IMR-90 (cell line): ENCODE results near the gene SLAMF9. TPM values are rescaled to one million over a fixed set of nuclear protein-coding genes. Genes with fewer than 3 reads are reported as not detected.

ENCODE experiments used
- RAD21 ChIP-seq: IDR thresholded peaks from 2 replicates; pipeline ENCODE4 v1.6.1; 2012; ENCODE audit warnings: low read length, improper control_type of control experiment
- polyA plus RNA-seq, 3 experiments: library from polyadenylated mRNA; depleted of rRNA; stranded (reverse); fragments of >200 nt; gene quantifications; 2 replicates each; pipeline ENCODE4 v1.2.3, GENCODE V29; 2012; ENCODE audit warnings: low replicate concordance in 1 of 3
- total RNA-seq: library from RNA; depleted of rRNA; stranded (reverse); fragments of >200 nt; gene quantifications from 2 replicates; pipeline ENCODE4 v1.2.3, GENCODE V29; 2012
- TF ChIP-seq, protein P1 (sequence below): fragments of 150-350 bp; IDR thresholded peaks from 2 replicates; pipeline ENCODE4 v1.6.1; 2016; ENCODE audit warnings: low read depth, mild to moderate bottlenecking, low read length, moderate library complexity, borderline replicate concordance

The SLAMF9 gene
- total and polyA plus RNA-seq, 2 of the 4 experiments (the other 2 are of a cell fraction) = 0.18 to 0.67 TPM

DNA sequence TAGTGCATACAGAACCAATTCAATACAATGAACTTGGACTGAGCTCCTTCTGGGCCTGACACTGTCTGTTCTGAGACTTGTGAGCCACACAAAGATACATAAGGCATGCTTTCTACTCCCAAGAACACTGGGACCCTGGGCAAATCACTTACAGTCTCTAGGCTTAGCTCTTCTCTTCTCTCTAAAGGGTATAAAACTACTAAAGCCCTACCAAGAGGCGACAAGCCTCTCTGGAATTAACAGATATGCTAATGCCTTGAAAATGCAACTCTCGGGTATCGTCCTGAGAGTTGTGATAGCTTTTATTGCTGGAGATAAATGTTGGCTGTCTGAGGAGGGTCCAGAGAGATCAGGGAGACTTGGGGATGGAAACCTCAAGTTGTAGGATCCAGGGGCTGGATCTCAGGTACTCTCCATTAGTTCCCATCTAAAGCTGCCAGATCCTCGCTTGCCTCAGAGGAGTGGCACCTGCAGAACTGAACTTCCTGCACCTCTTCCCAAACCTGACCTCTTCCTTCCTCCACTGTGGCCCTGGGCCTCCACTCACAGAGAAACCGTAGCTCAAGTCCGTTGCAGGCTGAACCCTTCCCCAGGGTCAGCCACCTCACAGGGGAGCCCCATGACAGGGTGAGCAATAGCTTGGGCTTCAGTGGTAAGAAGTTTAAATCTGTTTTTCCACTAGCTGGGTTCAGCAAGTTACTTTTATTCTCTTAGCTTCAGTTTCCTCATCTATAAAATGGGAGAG lies 42.5 kb downstream of the SLAMF9 start (continued):
- TF ChIP-seq, protein P1, sequence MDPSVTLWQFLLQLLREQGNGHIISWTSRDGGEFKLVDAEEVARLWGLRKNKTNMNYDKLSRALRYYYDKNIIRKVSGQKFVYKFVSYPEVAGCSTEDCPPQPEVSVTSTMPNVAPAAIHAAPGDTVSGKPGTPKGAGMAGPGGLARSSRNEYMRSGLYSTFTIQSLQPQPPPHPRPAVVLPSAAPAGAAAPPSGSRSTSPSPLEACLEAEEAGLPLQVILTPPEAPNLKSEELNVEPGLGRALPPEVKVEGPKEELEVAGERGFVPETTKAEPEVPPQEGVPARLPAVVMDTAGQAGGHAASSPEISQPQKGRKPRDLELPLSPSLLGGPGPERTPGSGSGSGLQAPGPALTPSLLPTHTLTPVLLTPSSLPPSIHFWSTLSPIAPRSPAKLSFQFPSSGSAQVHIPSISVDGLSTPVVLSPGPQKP = no peak
- no peak for TF ChIP-seq RAD21
